ENCODE results near the gene LRIT2. TPM values are rescaled to one million over a fixed set of nuclear protein-coding genes. Genes with fewer than 3 reads are reported as not detected.

Gene LRIT2
- total and polyA plus RNA-seq, 9 of the 15 experiments (the other 6 are each of a cell fraction or from before 2014, with no cell fraction given) = not detected

DNA sequence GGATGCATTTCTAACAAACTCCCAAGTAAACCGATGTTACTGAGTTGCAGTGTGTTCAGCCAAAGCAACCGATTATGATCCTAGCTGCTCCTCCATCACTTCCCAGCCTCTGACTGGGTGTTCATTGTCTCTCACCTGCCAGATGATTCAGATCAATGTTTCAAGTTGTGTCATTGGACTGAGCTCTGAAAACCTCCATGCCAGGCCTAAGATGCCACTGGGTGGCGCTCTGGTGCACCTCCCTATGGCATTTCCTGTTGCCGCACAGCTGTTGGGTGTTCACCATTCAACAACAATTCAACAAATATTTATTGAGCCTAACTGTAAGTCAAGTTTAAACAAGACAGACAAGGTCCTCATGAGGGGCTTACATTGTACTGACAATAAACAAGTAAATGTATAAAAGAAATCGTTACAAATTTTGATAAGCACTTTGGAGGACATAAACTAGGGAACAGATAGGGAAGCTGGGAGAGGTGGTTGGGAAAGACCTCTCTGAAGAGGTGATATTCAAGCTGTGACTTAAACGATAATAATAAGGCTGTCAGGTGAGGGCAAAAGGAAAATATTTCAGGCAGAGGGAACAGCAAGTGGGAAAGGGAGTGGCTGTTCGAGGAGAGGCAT is 42.3 kb upstream of the LRIT2 start (continued):
- TF ChIP-seq, protein P1, sequence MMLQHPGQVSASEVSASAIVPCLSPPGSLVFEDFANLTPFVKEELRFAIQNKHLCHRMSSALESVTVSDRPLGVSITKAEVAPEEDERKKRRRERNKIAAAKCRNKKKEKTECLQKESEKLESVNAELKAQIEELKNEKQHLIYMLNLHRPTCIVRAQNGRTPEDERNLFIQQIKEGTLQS (IDR thresholded peaks at IDR 0.05) = no peak
- TF ChIP-seq, protein P1 (CRISPR knock-in tag; conservative IDR thresholded peaks at IDR 0.05) = no peak
- TF ChIP-seq ZNF699 (CRISPR knock-in tag; IDR thresholded peaks at IDR 0.05; ENCODE audit: insufficient replicate concordance) = no peak
- TF ChIP-seq ZC3H8 (IDR thresholded peaks at IDR 0.05) = no peak
- TF ChIP-seq HIVEP1 (CRISPR knock-in tag; IDR thresholded peaks at IDR 0.05) = no peak
- TF ChIP-seq, protein P2, sequence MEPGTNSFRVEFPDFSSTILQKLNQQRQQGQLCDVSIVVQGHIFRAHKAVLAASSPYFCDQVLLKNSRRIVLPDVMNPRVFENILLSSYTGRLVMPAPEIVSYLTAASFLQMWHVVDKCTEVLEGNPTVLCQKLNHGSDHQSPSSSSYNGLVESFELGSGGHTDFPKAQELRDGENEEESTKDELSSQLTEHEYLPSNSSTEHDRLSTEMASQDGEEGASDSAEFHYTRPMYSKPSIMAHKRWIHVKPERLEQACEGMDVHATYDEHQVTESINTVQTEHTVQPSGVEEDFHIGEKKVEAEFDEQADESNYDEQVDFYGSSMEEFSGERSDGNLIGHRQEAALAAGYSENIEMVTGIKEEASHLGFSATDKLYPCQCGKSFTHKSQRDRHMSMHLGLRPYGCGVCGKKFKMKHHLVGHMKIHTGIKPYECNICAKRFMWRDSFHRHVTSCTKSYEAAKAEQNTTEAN (CRISPR knock-in tag; IDR thresholded peaks at IDR 0.05) = no peak
- TF ChIP-seq ZNF174 (CRISPR knock-in tag; IDR thresholded peaks at IDR 0.05) = no peak
- TF ChIP-seq, protein P3, sequence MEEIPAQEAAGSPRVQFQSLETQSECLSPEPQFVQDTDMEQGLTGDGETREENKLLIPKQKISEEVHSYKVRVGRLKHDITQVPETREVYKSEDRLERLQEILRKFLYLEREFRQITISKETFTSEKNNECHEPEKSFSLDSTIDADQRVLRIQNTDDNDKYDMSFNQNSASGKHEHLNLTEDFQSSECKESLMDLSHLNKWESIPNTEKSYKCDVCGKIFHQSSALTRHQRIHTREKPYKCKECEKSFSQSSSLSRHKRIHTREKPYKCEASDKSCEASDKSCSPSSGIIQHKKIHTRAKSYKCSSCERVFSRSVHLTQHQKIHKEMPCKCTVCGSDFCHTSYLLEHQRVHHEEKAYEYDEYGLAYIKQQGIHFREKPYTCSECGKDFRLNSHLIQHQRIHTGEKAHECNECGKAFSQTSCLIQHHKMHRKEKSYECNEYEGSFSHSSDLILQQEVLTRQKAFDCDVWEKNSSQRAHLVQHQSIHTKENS (CRISPR knock-in tag; IDR thresholded peaks at IDR 0.05) = no peak
- TF ChIP-seq, protein P4, sequence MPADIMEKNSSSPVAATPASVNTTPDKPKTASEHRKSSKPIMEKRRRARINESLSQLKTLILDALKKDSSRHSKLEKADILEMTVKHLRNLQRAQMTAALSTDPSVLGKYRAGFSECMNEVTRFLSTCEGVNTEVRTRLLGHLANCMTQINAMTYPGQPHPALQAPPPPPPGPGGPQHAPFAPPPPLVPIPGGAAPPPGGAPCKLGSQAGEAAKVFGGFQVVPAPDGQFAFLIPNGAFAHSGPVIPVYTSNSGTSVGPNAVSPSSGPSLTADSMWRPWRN (IDR thresholded peaks at IDR 0.05; ENCODE audit: low read depth) = no peak
- TF ChIP-seq, protein P5, sequence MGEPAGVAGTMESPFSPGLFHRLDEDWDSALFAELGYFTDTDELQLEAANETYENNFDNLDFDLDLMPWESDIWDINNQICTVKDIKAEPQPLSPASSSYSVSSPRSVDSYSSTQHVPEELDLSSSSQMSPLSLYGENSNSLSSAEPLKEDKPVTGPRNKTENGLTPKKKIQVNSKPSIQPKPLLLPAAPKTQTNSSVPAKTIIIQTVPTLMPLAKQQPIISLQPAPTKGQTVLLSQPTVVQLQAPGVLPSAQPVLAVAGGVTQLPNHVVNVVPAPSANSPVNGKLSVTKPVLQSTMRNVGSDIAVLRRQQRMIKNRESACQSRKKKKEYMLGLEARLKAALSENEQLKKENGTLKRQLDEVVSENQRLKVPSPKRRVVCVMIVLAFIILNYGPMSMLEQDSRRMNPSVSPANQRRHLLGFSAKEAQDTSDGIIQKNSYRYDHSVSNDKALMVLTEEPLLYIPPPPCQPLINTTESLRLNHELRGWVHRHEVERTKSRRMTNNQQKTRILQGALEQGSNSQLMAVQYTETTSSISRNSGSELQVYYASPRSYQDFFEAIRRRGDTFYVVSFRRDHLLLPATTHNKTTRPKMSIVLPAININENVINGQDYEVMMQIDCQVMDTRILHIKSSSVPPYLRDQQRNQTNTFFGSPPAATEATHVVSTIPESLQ (CRISPR knock-in tag; IDR thresholded peaks at IDR 0.05) = no peak
- no peak for TF ChIP-seq MAFK (IDR thresholded peaks at IDR 0.05; ENCODE audit: low read length)
- no peak for TF ChIP-seq ZNF561 (CRISPR knock-in tag; conservative IDR thresholded peaks at IDR 0.05)
- TF ChIP-seq, protein P6, sequence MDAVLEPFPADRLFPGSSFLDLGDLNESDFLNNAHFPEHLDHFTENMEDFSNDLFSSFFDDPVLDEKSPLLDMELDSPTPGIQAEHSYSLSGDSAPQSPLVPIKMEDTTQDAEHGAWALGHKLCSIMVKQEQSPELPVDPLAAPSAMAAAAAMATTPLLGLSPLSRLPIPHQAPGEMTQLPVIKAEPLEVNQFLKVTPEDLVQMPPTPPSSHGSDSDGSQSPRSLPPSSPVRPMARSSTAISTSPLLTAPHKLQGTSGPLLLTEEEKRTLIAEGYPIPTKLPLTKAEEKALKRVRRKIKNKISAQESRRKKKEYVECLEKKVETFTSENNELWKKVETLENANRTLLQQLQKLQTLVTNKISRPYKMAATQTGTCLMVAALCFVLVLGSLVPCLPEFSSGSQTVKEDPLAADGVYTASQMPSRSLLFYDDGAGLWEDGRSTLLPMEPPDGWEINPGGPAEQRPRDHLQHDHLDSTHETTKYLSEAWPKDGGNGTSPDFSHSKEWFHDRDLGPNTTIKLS (IDR thresholded peaks at IDR 0.05; ENCODE audit: borderline replicate concordance, low read depth) = no peak
- TF ChIP-seq, protein P7, sequence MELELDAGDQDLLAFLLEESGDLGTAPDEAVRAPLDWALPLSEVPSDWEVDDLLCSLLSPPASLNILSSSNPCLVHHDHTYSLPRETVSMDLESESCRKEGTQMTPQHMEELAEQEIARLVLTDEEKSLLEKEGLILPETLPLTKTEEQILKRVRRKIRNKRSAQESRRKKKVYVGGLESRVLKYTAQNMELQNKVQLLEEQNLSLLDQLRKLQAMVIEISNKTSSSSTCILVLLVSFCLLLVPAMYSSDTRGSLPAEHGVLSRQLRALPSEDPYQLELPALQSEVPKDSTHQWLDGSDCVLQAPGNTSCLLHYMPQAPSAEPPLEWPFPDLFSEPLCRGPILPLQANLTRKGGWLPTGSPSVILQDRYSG (tag; conservative IDR thresholded peaks at IDR 0.05; ENCODE audit: low read depth) = no peak
- no peak for TF ChIP-seq ZNF3 (CRISPR knock-in tag; IDR thresholded peaks at IDR 0.05)
- TF ChIP-seq, protein P8, sequence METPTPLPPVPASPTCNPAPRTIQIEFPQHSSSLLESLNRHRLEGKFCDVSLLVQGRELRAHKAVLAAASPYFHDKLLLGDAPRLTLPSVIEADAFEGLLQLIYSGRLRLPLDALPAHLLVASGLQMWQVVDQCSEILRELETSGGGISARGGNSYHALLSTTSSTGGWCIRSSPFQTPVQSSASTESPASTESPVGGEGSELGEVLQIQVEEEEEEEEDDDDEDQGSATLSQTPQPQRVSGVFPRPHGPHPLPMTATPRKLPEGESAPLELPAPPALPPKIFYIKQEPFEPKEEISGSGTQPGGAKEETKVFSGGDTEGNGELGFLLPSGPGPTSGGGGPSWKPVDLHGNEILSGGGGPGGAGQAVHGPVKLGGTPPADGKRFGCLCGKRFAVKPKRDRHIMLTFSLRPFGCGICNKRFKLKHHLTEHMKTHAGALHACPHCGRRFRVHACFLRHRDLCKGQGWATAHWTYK (CRISPR knock-in tag; IDR thresholded peaks at IDR 0.05) = no peak

Data from K562 (cell line).